ENCODE measurements around the gene SCTR.

- TF ChIP-seq POLR2A (IDR thresholded peaks at IDR 0.05), result no peak
- no peak for TF ChIP-seq CTCF (IDR thresholded peaks at IDR 0.05)
Measured at GRCh38 chr2:119531292-119531691, 7.0 kb upstream of the SCTR start.
